Fibroblast of skin of left quadriceps (primary cell): ENCODE results near the gene TIFAB.

ENCODE experiments used
- DNase-seq, 2 experiments: peaks; one replicate each; pipeline ENCODE4 v3.0.0-alpha.2; 2013; ENCODE audit warnings: low read depth in 2 of 2

Gene TIFAB

DNA sequence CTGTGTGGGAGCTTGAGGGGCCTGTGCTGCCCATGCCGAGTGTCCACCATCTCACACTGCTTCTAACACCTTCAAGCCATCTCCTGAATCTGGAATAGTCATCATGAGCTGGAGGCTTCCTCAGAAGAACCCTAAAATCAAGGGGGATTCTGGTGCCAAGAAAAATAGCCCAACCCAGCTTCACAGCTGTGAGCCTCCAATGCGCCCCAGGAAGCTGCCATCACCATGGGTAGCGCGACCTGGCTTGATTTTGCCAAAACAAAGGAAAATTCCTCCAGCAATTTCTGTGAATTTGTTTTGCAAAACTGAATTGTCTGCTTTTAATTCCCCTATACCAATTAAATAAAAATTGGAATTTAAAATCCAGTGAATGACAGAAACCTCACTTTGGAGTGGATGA, 6.2 kb upstream of the TIFAB start:
- no peak for DNase-seq

DNA sequence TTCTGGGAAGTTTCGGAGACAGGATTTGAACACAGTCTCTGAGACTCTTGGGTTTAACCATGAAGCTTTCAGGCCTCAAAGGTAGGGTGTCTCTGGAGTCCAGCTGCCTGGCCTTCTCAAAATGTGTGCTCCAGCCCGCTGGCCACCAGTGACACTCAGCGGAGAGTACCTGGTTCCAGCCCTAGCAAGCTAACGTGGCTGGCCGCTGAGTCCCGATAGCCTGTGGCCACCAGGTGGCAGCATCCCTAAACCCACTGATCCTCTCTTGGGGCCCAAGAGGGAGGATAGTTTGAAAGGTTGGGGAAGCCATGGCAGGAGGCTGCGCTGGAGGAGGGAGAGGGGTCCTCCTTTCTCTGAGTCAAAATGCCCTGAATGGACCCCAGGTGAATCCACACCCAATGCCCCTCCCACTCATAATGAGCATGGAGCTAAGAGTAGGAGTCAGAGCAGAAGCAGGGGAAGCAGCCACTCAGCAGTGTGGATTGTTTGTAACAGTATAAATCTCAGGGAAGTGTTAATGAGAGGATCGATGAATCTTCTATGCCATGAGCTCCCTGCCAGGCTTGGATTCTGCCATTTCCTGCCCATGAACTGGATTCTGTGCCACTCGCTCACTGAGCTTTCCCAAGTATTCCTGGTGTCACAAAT, 5.4 kb upstream of the TIFAB start:
- no peak for DNase-seq

DNA sequence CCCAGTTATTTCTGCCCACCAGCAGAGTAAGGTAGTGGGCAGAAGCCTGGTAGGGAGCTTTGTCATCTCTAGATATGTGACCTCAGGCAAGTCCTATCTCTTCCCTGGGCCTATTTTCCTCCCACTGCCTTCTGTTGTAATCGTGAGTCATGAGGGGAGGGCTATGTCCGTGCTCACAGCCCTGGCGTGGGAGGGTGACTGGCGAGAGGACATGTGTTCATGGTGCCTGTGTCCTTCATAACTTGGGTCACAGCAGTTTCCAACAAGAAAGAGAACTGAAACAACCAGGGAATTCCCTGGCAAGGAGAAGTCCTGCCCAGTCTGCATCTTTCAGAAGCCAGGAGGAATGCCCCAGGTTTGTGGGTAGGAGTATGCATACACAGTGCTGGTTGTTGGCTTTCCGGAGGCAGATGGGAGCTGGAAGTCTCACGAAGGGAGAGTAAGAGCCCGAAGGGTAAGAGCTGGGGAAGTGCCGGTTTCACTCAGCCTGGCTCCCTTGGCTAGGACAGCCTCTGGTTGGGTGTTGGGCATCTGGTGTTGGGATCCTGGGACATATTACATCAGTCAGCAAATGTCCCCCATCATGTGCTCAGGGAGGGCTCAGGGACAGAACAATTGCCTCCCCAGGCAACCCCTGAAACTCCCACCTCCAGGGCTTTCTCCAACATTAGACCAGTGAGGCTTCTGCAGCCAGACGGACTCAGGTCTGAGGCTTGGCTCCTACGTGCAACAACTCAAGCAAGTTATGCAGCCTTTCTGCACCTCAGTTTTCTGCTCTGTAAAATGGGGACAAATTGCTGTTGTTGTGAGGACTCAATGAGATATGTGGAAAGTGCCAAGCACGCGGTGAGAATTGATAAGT, 4.3 kb upstream of the TIFAB start:
- no peak for DNase-seq

DNA sequence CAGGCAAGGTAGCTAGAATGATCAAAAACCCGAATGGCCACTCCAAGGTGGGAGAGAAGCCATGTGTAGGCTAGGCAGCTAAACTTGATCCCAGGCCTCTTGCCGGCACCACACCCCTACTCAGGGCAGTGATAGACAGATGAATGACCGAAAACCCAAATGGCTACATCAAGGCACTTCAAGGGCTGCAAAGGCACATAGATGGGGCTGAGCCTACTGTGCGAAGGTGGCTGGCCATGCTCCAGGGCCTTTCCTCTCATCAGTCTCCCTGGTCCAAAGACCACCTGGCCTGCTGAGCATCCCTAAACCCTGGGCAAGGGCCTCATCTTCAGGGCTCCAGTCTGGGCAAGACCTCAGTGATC, 3.7 kb upstream of the TIFAB start:
- no peak for DNase-seq

DNA sequence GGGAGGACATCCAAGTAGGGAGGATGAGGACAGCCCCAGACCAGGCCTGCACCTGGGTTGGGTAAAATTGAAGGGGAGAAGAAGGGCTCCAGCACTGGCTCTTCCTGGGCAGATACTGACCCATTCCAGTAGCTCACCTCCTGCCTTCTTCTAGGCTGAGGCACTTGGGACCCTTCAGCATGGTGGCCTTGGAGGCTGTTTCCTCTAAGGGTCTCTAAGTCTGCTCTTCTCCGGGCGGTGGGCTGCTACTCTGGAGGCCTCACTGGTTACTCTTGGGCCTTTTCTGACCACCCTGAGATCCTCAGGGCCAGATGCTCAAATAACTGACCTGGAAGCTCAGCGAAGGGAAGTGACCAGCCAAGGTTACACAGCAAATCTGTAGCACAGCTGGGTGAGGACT, 2.8 kb upstream of the TIFAB start:
- no peak for DNase-seq

DNA sequence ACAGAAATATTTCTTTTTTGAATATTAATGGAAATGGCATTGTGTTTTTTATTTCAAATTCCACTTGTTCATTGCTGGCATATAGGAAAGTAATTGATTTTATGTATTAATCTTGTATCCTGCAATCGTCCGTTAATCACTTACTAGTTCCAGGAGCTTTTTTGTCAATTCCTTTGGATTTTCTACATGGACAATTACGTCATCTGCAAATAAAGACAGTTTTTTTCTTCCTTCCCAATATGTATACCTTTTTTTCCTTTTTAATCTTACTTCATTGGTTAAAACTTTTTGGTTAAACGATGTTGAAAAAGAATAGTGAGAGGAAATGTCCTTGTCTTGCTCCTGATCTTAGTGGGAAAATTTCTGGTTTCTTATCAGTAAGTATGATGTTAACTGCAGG, 1.5 kb upstream of the TIFAB start:
- no peak for DNase-seq

DNA sequence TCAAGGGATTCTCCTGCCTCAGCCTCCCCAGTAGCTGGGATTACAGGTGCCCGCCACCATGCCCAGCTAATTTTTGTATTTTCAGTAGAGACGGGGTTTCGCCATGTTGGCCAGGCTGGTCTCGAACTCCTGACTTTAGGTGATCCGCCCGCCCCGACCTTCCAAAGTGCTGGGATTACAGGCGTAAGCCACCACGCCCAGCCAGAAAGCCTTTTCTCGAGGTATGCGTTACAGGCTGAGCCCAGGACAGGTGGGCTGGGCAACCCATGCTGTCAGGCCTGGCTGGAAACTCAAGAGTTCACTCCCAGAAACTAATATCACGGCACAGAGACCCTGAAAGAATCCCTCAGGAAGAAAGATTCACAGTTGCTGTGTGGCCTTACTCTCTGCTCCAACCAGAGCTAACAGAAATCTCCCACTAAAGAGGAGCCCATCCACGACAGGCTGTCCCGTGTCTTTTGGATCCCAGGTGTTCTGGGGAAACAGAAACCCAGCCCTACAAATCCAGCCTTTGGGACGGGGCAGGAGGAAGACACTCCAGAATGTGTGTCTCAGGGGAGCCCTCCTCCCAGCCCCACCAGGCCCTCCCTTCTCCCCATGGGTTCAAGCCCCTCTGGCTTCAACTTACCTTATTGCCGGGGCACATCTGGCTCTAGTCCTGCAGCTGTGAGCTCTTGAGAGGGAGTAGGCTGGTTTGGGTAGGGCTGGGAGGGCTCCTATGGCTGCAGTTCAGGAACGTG, 400 bp downstream of the TIFAB start:
- DNase-seq, result no peak

DNA sequence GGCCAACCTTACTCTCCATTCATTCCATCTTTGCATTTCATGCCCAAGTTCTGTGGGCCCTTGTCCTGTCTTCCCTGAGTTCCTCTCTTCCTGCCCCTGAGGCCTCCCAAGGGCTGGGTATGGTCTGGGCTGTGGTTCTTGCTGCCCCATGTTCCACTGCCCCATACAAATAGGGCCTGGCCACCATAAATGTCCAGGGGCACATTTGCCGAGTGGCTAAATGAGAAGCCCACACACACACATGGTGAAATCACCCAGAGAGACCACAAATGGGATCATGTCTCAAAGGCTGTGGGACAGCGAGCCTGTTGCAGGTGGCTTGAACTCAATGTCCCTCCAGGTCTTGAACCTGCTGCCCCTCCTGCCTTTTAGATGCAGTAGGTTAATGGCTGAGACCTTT, 1.2 kb downstream of the TIFAB start:
- DNase-seq, result no peak

DNA sequence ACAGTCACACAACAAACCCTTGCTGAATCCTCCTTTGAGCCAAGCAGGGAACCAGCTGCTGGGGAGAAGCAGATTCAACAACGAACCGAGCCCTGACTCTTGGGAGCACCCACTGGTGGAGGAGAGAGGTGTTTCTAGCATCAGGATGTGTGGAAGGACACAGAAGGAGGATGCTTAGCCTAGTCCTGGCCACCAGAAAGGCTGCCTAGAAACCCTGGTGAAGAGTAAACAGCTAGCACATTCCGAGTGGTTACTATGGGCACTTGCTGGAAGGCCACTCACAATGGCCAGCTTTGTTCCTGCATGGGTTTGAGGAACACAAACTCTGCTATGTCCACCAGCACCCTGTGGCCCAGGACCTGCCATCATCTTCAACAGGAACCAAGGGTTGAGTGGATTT, 1.8 kb downstream of the TIFAB start:
- no peak for DNase-seq

DNA sequence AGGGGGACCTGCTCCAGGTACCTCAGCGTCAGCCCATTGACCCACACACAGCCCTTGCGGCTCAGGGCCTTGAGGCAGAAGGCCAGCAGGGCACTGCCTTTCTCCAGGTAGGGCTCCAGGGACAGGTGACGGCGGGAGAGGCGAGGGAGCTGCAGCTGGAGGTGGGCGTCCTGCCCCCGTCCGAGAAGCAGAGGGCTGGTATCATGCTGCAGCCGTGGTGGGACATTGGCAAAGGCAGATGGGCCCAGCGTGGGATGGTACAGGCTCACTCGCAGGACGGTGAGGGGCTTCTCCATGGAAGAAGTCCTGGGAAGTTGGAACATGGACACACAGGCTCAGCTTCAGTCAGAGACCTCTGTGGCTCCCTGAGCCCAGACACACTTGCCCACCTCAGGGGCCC, 2.5 kb downstream of the TIFAB start:
- DNase-seq, result no peak

DNA sequence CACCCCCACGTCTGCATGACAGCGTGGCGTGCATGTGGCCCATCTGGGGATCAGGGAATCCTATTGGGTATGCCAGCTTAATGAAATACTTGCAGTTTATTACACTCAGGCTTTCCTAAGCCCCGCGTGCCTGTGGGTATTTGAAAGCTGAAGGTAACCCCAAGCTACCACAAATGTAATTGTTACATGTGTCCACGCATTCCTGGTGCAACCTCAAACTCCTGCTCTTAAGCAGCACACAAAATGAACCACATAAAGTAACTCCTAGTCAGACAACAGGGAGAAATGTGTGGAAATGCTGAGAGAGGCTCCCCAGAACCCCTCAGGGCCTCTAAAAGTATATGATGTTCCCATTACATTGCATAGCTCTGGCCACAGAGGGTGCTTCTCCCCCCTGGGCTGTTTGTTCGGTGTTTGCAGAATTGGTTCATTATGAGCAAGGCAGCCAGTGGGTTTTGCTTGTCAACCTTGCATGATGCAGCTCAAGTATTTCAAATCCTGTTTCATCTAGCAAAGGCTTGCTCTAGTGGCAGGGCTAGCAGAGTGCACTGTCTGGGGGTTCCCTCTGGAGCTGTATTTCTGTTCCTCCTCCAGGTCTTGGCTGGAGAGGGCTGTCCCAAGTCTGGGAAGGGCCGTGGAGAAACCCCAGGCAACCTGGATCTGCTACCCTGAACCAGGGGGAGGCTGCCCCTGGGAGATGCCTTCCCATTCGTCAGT, 3.2 kb downstream of the TIFAB start:
- DNase-seq, result peak; percentile 52 to 57

DNA sequence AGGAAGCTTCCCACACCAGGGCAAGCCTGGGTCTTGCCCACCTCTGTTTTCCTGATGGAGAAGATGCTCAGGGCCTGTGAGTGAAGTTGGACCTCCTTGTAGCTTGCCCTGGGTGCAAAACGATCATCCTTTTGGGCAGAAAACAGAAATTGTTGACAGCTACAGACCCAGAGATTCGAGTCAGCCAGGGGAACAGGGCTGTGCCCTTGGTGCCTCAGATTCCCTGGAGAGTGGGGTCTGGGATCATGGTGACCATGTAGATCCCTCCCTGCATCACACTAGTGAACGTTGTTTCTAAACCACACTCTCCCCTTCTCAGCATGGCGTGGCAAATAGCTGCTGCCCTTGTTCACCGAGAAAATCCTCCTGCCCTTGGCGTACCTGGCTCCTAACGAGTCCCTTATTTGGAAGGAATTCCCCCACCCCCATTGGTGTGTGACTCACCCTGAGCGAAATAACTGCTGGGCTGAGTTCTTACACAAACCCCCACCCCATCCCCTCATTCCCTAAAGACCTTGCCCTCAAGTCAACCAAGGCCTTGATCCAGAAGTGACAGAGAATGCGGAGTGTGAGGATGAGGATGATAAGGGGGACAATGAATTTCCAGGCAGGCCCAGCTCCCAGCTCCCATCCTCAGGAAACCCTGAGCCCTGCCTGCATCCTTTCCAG, 3.9 kb downstream of the TIFAB start:
- DNase-seq, result no peak

DNA sequence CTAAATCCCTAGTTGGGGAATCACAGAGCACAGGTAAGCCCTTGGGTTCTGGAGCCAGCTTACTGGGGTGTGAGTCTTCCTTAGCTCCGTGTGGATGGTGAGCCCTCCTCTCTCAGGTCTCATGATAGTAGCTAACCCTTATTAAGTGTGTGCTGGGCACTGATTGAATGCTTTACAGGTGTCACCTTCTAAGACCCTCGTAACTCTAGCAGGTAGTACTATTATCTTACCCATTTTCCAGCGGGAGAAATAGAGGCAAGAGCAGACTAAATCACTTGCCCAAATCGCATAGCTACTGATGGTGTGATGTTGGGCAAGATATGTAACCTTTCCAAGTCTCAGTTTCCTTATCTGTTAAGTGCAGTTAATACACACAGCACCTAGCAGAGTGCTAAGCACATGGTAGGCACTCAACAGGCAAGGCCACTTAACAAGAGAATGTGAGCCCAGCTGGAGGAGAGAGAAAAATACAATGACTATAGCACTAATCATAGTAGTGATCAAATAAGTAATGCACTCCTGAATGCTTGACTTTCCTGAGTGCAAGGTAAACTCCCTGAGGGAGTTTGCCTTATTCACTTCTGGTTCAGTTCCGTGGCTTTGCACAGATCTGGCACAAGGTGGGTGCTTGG, 4.7 kb downstream of the TIFAB start, which contains the start of gene DCANP1:
Gene DCANP1, minus strand, starts transcription at position 51 of the 632 bp plus-strand sequence. CDS start 240 bp downstream, outside the sequence.
- no peak for DNase-seq

DNA sequence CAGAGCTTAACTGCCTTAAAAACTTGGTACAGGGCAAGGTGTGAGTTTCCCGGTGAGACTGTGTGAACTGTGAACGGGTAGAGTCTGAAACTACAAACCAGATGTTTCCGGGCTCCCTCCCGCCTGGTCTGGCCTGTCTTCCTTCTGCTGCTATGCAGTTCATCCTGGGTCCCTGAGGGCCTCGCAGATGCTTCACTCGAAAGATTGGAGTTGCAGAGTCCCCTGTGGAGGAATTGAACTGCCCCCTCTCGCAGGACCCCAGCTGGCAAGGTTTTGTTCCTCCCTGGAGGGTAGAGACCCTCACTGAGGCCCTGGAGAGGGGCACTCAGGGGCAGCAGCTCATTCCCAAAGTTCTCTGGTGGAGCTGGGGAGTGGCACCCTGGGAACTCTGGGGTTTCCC, 5.5 kb downstream of the TIFAB start:
- no peak for DNase-seq

DNA sequence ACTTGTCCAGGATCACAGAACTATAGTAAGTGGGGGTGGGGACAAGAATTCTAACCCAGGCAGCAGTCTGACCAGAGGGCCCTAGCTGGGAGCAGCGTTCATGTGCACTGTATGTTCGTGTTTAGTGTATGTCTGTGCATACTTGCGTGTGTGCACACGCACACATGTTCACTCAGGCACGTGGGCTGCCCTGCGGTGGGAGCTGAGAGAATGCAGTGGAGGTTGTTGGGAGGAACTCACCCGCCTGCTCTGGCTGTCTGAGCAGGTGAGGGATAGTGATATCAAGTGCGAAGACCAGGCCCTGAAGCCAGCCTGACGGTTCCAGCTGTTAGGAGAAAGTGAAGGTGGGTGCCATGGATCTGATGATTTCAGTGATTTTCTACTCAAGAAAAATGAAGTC, 5.9 kb downstream of the TIFAB start:
- DNase-seq, result no peak

DNA sequence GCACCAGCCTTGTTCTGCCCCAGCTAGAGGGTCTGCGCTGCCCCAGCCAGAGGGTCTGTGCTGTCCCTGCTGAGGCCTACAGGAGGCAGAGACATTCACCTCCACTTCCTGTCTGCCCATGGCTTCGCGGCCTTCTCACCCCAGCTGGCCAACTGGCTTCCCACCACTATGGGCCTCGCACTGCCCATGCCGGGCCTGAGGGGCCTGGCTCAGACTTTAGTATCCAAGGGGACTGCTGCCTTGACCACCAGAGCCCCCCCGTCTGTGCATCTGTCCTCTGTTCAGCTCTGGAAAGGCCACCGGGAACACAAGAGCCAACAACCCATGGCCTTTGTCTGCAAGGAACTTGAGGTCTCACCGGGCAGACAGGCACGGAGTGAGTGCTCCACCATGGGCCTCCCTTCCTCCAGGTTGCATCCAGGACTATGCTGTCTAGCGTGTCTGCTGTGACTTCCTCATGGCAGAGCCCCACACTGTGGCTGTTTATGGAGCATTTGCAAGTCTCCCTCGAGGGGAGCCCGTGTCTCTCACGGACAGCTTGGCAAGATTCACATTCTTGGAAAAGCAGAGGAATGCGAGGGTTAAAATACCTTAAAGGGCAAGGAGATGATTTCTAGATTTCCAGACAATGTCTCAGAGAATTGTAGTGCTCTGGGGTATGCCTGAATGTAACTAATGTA, 6.7 kb downstream of the TIFAB start:
- DNase-seq, result no peak

DNA sequence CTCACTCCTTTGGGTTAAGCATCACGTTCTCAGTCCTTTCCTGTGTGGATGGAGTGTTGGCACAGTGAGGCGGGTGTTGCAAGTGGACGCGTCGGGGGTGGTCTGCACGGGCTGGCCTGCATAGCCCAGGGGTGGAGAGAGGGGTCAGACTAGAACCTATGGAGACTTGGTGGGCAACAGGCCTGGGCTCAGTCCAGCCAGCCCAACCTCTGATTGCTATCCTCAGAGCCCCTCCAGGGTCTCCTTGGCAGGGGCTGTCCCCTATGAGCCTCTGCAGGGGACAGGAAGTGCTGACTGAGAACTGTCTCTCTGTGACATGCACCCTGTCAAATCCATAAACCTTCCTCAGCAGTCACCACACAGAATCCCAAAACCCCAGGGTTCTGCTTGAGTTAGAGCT, 7.3 kb downstream of the TIFAB start:
- no peak for DNase-seq

DNA sequence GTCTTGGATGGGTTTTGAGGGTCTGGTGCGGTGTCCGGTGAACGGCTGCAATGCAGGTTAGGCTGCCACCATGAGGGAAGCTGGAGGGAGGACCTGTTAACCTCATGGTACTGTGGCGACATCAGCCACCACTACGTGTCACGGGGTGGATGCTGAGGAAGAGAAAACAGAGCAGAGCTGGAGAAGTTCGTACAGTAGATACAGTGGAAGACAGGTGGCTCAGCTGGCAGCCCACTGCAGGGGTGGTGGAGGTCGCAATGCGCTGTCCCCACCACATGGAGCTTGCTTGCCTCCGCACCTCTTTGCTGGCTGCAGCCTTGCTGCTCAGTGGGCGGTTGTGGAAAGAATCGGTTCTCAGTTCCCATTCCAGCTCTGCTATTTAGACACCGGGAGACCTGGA, 7.8 kb downstream of the TIFAB start:
- DNase-seq, result no peak

DNA sequence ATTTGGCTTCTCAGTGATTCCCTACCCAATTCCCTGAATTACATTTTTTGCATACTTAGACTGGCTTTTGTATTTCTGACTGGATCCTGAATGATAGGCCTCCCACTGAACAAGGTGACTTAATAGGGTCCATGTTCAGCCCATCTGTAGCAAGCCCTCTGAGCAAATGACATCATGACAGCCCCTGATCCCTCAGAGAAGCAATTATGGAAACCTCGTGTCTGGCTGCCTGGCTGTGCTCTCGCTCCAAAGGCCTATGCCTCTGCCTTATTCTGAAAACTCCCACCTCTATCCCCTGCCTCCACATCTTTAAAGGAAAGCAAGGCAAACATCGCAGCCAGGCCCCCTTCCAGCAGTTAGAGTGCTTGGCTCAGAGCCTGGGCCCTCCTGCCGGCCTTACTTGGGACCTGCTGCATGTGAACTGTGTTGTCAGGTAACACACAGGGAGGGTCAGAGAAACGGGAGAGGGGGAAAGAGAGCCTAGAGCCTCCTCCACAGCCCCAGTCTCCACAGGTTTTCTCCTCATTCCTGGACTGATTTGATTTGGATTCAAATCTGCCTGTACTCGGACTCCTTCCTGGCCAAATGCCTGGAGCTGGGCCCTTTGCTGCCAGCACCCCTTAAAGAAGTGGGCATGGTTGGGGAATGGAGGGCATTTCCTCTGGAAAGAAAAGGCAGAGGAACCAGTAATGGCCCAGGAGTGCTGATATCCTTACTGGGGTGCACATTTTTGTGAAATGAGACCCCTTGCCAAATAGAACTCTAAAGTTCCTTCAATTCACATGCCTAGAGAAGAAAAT, 8.8 kb downstream of the TIFAB start:
- DNase-seq, result no peak
